ENCODE results near the gene EBNA1BP2.
"Not testable (repeated sequence)": the region's sequence is repeated elsewhere in the genome, so short reads cannot be mapped to it uniquely, and the experiment has no call there.

The EBNA1BP2 gene

GRCh38 chr1:43140583-43140982 is 31.5 kb downstream of the EBNA1BP2 start:
- CTCF ChIA-PET: no interaction called here
- DNase-seq (ENCODE audit: low read depth, low spot score): no peak
- no peak overlapping the region for H3K4me3 ChIP-seq (ENCODE audit: low read depth, low read length)
- no peak for TF ChIP-seq CTCF (IDR thresholded peaks at IDR 0.05; ENCODE audit: insufficient read depth, low read length, missing control alignments)
- POLR2A ChIA-PET: no interaction called here

- CTCF ChIA-PET: no interaction called here
- no peak for DNase-seq (ENCODE audit: low read depth, low spot score)
- no peak for TF ChIP-seq CTCF (IDR thresholded peaks at IDR 0.05; ENCODE audit: insufficient read depth, low read length, missing control alignments)
- H3K4me3 ChIP-seq (ENCODE audit: low read depth, low read length): no peak overlapping the region
- POLR2A ChIA-PET: no interaction called here
These were observed 32.1 kb downstream of the EBNA1BP2 start for GRCh38 chr1:43140010-43140409.

- CTCF ChIA-PET; DNase-seq (ENCODE audit: low read depth, low spot score); POLR2A ChIA-PET; H3K4me3 ChIP-seq (ENCODE audit: low read depth, low read length): not testable (repeated sequence)
These were observed 32.8 kb downstream of the EBNA1BP2 start for GRCh38 chr1:43139295-43139694.

GRCh38 chr1:43137445-43138052 is 34.5 kb downstream of the EBNA1BP2 start:
- no peak overlapping the region for H3K4me3 ChIP-seq (ENCODE audit: low read depth, low read length)
- no peak for DNase-seq (ENCODE audit: low read depth, low spot score)
- no peak for TF ChIP-seq CTCF (IDR thresholded peaks at IDR 0.05; ENCODE audit: insufficient read depth, low read length, missing control alignments)
- ChIA-PET CTCF (no interaction called here), POLR2A (no interaction called here)

- POLR2A ChIA-PET: no interaction called here
- DNase-seq (ENCODE audit: low read depth, low spot score): no peak
These were observed 36.0 kb downstream of the EBNA1BP2 start for GRCh38 chr1:43135857-43136781.

GRCh38 chr1:43134640-43135039 is 37.5 kb downstream of the EBNA1BP2 start:
- H3K4me3 ChIP-seq (ENCODE audit: low read depth, low read length): no peak overlapping the region
- ChIA-PET CTCF (no interaction called here), POLR2A (no interaction called here)
- DNase-seq (ENCODE audit: low read depth, low spot score): no peak
- no peak for TF ChIP-seq CTCF (IDR thresholded peaks at IDR 0.05; ENCODE audit: insufficient read depth, low read length, missing control alignments)

More at GRCh38 chr1:43135857-43136781, 36.0 kb downstream of the EBNA1BP2 start:
- TF ChIP-seq CTCF (IDR thresholded peaks at IDR 0.05; ENCODE audit: insufficient read depth, low read length, missing control alignments): no peak
- no peak overlapping the region for H3K4me3 ChIP-seq (ENCODE audit: low read depth, low read length)
- CTCF ChIA-PET: no interaction called here

All from AG04449 (cell line).